Spleen (tissue), 7 donors: ENCODE data around the gene NXPH3.

Source experiments
- POLR2A ChIP-seq, 3 donors: fragments of 450-650 bp; IDR thresholded peaks; one replicate each; pipeline ENCODE4 v1.5.1; 2017; ENCODE audit warnings: antibody characterized with exemption in 3 of 3, mild to moderate bottlenecking in 1 of 3
- POLR2AphosphoS5 ChIP-seq, 3 donors: sonication (generic); formaldehyde crosslinking; IDR thresholded peaks; one replicate each; pipeline ENCODE4 v1.5.1; 2017; ENCODE audit warnings: antibody characterized with exemption in 3 of 3
- TF ChIP-seq, protein P1 (sequence below), 11 experiments: fragments of 200-600 bp in 7 of 11; fragments of 450-650 bp in 4 of 11; sonication (generic) in 4 of 11; IDR thresholded peaks in 8 of 11; conservative IDR thresholded peaks in 3 of 11; 1 replicate in 7 of 11; 2 replicates in 4 of 11; pipeline versions ENCODE4 v1.4.0 to v1.8.0; 2016 to 2021; ENCODE audit warnings: antibody characterized with exemption in 11 of 11, inconsistent platforms in 4 of 11, mild to moderate bottlenecking in 1 of 11
- donor health status: DM: no; HTN: no; CAD: no; lungs with moderate emphysema.
- donor health status: DM: no; HTN: no; CAD: no.
- donor health status: DM: no; HTN: no; CAD: no.

DNA sequence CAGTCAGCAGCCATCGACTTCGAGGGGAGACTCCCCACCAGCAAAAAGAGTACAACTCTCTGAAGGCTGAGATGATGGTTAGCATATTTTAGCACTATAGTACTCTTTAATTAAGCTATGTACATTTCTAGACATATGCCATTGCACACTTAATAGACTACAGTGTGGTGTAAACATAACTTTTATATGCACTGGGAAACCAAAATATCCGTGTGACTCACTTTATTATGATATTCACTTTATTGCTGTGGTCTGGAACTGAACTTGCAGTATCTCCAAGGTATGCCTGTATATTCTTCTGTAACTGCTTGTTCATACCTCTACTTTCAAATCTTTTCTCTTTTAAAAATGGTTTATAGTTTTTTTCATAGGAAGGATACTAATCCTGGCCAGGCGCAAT lies 11.0 kb upstream of the NXPH3 start:
- TF ChIP-seq, protein P1, sequence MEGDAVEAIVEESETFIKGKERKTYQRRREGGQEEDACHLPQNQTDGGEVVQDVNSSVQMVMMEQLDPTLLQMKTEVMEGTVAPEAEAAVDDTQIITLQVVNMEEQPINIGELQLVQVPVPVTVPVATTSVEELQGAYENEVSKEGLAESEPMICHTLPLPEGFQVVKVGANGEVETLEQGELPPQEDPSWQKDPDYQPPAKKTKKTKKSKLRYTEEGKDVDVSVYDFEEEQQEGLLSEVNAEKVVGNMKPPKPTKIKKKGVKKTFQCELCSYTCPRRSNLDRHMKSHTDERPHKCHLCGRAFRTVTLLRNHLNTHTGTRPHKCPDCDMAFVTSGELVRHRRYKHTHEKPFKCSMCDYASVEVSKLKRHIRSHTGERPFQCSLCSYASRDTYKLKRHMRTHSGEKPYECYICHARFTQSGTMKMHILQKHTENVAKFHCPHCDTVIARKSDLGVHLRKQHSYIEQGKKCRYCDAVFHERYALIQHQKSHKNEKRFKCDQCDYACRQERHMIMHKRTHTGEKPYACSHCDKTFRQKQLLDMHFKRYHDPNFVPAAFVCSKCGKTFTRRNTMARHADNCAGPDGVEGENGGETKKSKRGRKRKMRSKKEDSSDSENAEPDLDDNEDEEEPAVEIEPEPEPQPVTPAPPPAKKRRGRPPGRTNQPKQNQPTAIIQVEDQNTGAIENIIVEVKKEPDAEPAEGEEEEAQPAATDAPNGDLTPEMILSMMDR (IDR thresholded peaks at IDR 0.05 in 8 of 11, conservative IDR thresholded peaks at IDR 0.05 in 3 of 11) = no peak
- TF ChIP-seq POLR2AphosphoS5 (IDR thresholded peaks at IDR 0.05) (no peak), POLR2A (IDR thresholded peaks at IDR 0.05) (no peak)
